Kidney (tissue), 14 donors: ENCODE data around the gene FBXW2. TPM values are rescaled to one million over a fixed set of nuclear protein-coding genes. Genes with fewer than 3 reads are reported as not detected.

Experiments
- DNase-seq, 5 donors: peaks; one replicate each; pipeline ENCODE4 v3.0.0-alpha.2; 2013 to 2020
- FAIRE-seq: peaks from 2 replicates; lab custom pipeline; 2012; peaks lifted over from hg19 to GRCh38; lab: Jason Lieb, UNC
- H3K27ac ChIP-seq, 2 donors: one replicate each; pipeline ENCODE4 v1.7.0; 2013; ENCODE audit warnings: low read depth in 2 of 2, low read length in 2 of 2, inconsistent platforms in 1 of 2
- H3K27me3 ChIP-seq: one replicate; pipeline ENCODE4 v1.7.1; 2013; ENCODE audit warnings: low read length, inconsistent platforms; ENCODE audit not compliant: control insufficient read depth, insufficient read depth
- H3K36me3 ChIP-seq, 3 donors: one replicate each; pipeline versions ENCODE4 v1.7.0 to v1.7.1; 2013; ENCODE audit warnings: low read length in 3 of 3, control low read depth in 1 of 3, inconsistent platforms in 1 of 3; ENCODE audit not compliant: insufficient read depth in 3 of 3, control insufficient read depth in 2 of 3
- H3K4me1 ChIP-seq, 3 donors: one replicate each; pipeline versions ENCODE4 v1.7.0 to v1.7.1; 2013; ENCODE audit warnings: low read length in 3 of 3, inconsistent platforms in 1 of 3, low read depth in 1 of 3; ENCODE audit not compliant: control insufficient read depth in 2 of 3, insufficient read depth in 2 of 3
- H3K4me3 ChIP-seq, 3 donors: one replicate each; pipeline versions ENCODE4 v1.7.0 to v1.8.1; 2013; ENCODE audit warnings: low read length in 3 of 3, control low read depth in 1 of 3, inconsistent platforms in 1 of 3
- H3K9ac ChIP-seq, 3 donors: one replicate each; pipeline versions ENCODE4 v1.7.0 to v1.7.1; 2013; ENCODE audit warnings: low read length in 3 of 3, control low read depth in 1 of 3, inconsistent platforms in 1 of 3
- H3K9me3 ChIP-seq, 3 donors: one replicate each; pipeline versions ENCODE4 v1.7.0 to v1.7.1; 2013; ENCODE audit warnings: low read length in 3 of 3, control low read depth in 1 of 3, inconsistent platforms in 1 of 3; ENCODE audit not compliant: control insufficient read depth in 2 of 3, insufficient read depth in 1 of 3
- intact Hi-C: fragments of 100-400 bp; cut with DNase I; formaldehyde crosslinking; loops from one replicate; pipeline ENCODE4 v1.11.1; 2022
- polyA plus RNA-seq: library from polyadenylated mRNA; stranded (reverse); fragments of 350-450 nt; fragmentation: Illumina TruSeq; extraction: RNeasy Lipid Tissue Mini Kit (QIAGEN cat#74804); gene quantifications from one replicate; pipeline ENCODE4 v1.2.3, GENCODE V29; 2014; ENCODE audit warnings: low read depth, low replicate concordance; ENCODE audit not compliant: insufficient read depth
- total RNA-seq: library from RNA; stranded (reverse); fragmentation: NEBNext Ultra II Directional; extraction: Animal tissue kit (Norgen Biotek cat#: 25700); gene quantifications from one replicate; pipeline ENCODE4 v1.2.1, GENCODE V29; 2021
- TF ChIP-seq, protein P1 (sequence below): IDR thresholded peaks from 3 replicates; pipeline ENCODE4 v1.5.1; 2012; ENCODE audit warnings: mild to moderate bottlenecking, moderate library complexity, borderline replicate concordance; ENCODE audit not compliant: insufficient read depth; ENCODE audit errors: extremely low read depth
- donor health status: control.
- donor health status: control.
- donor health status: control.
- donor health status: control.
- donor health status: control.
- donor health status: DM: yes; HTN: yes; CAD: no.
- donor health status: Normal renal cell carcinoma (clear cell type).

FBXW2 gene
- total and polyA plus RNA-seq, 2 donors from 2014 or later, result 13.8 to 67.8 TPM

- Histone ChIP-seq H3K27me3 (no peaks in the 10 kb centered on the region), H3K9ac (no peak overlapping the region), H3K36me3 (peaks cover 4 to 28% (median 22%) of the 10 kb centered on the region in 3 donors), H3K9me3 (no peaks in the 10 kb centered on the region), H3K27ac (no peak overlapping the region), H3K4me1 (no peaks in the 10 kb centered on the region), H3K4me3 (no peak overlapping the region)
- DNase-seq (no peak), FAIRE-seq (no peak)
- TF ChIP-seq, protein P1, sequence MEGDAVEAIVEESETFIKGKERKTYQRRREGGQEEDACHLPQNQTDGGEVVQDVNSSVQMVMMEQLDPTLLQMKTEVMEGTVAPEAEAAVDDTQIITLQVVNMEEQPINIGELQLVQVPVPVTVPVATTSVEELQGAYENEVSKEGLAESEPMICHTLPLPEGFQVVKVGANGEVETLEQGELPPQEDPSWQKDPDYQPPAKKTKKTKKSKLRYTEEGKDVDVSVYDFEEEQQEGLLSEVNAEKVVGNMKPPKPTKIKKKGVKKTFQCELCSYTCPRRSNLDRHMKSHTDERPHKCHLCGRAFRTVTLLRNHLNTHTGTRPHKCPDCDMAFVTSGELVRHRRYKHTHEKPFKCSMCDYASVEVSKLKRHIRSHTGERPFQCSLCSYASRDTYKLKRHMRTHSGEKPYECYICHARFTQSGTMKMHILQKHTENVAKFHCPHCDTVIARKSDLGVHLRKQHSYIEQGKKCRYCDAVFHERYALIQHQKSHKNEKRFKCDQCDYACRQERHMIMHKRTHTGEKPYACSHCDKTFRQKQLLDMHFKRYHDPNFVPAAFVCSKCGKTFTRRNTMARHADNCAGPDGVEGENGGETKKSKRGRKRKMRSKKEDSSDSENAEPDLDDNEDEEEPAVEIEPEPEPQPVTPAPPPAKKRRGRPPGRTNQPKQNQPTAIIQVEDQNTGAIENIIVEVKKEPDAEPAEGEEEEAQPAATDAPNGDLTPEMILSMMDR, result no peak
- intact Hi-C loops, result no loop called here
Measured at GRCh38 chr9:120830865-120831264, 37.6 kb upstream of the FBXW2 start.

DNA sequence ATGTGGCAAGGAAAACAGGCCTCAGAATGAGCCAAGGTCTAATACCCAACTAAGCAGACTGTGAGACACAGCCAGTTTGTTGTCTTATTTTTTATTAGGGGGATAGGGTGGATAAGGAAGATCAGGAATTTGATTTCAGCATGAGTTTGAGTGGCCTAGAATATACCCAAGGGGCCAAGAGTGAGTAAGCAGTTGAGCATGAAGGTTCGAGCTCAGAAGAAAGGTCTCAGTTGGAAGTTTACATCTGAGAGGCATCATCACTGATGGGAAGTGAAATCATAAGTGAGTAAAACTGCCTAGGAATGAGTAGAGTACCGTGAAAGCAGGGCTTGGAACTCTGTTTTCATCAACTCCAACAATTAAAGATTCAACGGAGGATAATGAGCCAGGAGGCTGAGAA is 36.9 kb upstream of the FBXW2 start:
- FAIRE-seq (no peak), DNase-seq (no peak)
- no peaks in the 10 kb centered on the region for H3K9me3 ChIP-seq
- H3K4me1 ChIP-seq, result no peaks in the 10 kb centered on the region
- peaks cover 4 to 28% (median 22%) of the 10 kb centered on the region in 3 donors for H3K36me3 ChIP-seq
- no peak overlapping the region for H3K9ac ChIP-seq
- H3K27ac ChIP-seq, result no peak overlapping the region
- TF ChIP-seq, protein P1, result no peak
- H3K4me3 ChIP-seq, result no peak overlapping the region
- no peaks in the 10 kb centered on the region for H3K27me3 ChIP-seq
- intact Hi-C loops, result no loop called here

DNA sequence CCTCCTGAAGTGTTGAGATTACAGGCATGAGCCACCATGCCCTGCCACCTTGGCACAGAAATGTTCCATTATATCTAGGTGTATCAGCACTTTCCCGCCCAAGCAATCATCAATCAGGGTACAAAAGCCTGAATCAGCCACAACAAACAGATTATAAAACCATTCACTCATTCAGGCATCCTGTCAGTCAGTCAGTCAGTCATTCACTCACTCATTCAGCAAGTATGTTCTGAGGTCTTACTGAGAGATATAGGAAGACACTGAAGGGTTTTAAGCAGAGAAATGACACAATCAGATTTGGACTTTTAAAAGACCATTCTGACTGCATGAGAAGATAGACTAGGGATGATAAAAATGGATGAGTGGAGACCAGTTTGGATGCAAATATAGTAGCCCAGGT is 36.4 kb upstream of the FBXW2 start:
- intact Hi-C loops, result no loop called here
- Histone ChIP-seq H3K4me1 (no peaks in the 10 kb centered on the region), H3K4me3 (no peak overlapping the region), H3K9me3 (no peaks in the 10 kb centered on the region), H3K27ac (no peak overlapping the region), H3K9ac (no peak overlapping the region), H3K36me3 (peaks cover 4 to 30% (median 23%) of the 10 kb centered on the region in 3 donors), H3K27me3 (no peaks in the 10 kb centered on the region)
- no peak for FAIRE-seq
- DNase-seq, result no peak
- TF ChIP-seq, protein P1, result no peak

DNA sequence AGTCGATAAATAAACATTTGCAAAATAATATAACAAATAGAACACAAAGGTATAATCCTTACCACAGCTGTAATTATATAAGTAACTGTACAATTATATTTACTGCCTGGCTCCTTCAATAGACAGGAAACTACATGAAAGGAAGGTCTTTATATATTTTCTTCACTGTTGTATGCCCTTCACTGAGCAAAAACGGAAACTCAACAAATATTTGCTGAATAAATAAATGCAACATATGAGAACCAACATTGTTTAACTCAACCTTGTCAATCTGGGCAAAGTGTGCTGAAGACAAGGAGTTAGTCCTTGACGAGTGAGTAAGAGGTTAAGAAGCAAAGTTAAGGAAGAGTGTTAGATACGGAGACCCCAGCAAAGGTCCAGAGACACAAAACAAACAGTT is 26.9 kb upstream of the FBXW2 start:
- intact Hi-C loops, result no loop called here
- TF ChIP-seq, protein P1, result no peak
- FAIRE-seq, result no peak

More for the DNA sequence above, 26.9 kb upstream of the FBXW2 start:
- H3K4me1 ChIP-seq, result no peaks in the 10 kb centered on the region
- no peaks in the 10 kb centered on the region for H3K27me3 ChIP-seq
- H3K4me3 ChIP-seq, result no peak overlapping the region
- no peak overlapping the region for H3K27ac ChIP-seq
- H3K9me3 ChIP-seq, result no peaks in the 10 kb centered on the region
- H3K36me3 ChIP-seq, result peaks cover 4 to 32% (median 17%) of the 10 kb centered on the region in 3 donors
- no peak for DNase-seq
- no peak overlapping the region for H3K9ac ChIP-seq
